RWPE1 (cell line): ENCODE measurements around the gene MOGAT3.
A peak's percentile ranks its signal among the peaks of the same experiment; 100 is the strongest.

Experiments
- CTCF ChIA-PET: fragments of 350-600 bp; sonication (Branson Sonifier 250); formaldehyde crosslinking; extraction: SDS; loops from one replicate; lab custom pipeline; 2021; lab: Yijun Ruan, JAX
- POLR2A ChIA-PET: fragments of 400-600 bp; formaldehyde crosslinking; extraction: SDS; loops from one replicate; lab custom pipeline; 2020; ENCODE audit warnings: antibody characterized with exemption; ENCODE audit not compliant: low non-redundant PET; lab: Yijun Ruan, JAX
- DNase-seq: peaks from one replicate; pipeline ENCODE4 v3.0.0; 2012; ENCODE audit warnings: low spot score
- H3K27ac ChIP-seq: fragments of 450-650 bp; 2 replicates; pipeline ENCODE4 v1.5.1; 2017
- CTCF ChIP-seq: fragments of 450-650 bp; conservative IDR thresholded peaks from 2 replicates; pipeline ENCODE4 v1.5.1; 2017; ENCODE audit warnings: low read depth, mild to moderate bottlenecking

The MOGAT3 gene

GRCh38 chr7:101217388-101218235, 16.8 kb upstream of the MOGAT3 start, which contains the start of the genes PLOD3 and ZNHIT1:
PLOD3 (minus strand) TSS chr7:101217581; CDS start chr7:101217274, 307 bp downstream.
ZNHIT1 (plus strand) TSS chr7:101218165; CDS start chr7:101218196, 31 bp downstream.
- peak; percentile 98 for DNase-seq
- H3K27ac ChIP-seq, result peak within 1 kb of the TSS; percentile 97
- POLR2A ChIA-PET, result interaction anchor here (0.5 to 1.5 kb wide), 7 partner anchors 15 to 396 kb away, joined by 3 to 6 read pairs (median 3); partner anchors contain the start of gene CLDN15
- CTCF ChIA-PET, result interaction anchor here (0.6 to 2.1 kb wide), 7 partner anchors 23 to 525 kb away, joined by 3 to 20 read pairs (median 4); no protein-coding TSS in a partner anchor
- no peak; the same call in 1 of the 2 replicates for TF ChIP-seq CTCF

- no peak for DNase-seq
- ChIA-PET CTCF (interaction anchor here (0.7 to 2.1 kb wide), 5 partner anchors 24 to 73 kb away, joined by 3 to 20 read pairs (median 4); no protein-coding TSS in a partner anchor), POLR2A (interaction anchor here (0.5 to 1.5 kb wide), 5 partner anchors 21 to 395 kb away, joined by 3 to 6 read pairs (median 3); partner anchors contain the start of gene CLDN15)
- TF ChIP-seq CTCF, result no peak; the same call in 1 of the 2 replicates
- peak overlapping the region; percentile 97 for H3K27ac ChIP-seq
Measured at GRCh38 chr7:101216860-101217387, 16.1 kb upstream of the MOGAT3 start.

GRCh38 chr7:101216001-101216859, 15.4 kb upstream of the MOGAT3 start:
- no peak for DNase-seq
- ChIA-PET POLR2A (no interaction called here), CTCF (interaction anchor here (0.7 to 1.4 kb wide), 3 partner anchors 24 to 67 kb away, joined by 3 to 4 read pairs (median 3); no protein-coding TSS in a partner anchor)
- TF ChIP-seq CTCF, result no peak
- H3K27ac ChIP-seq, result peak overlapping the region; percentile 97

- ChIA-PET POLR2A (no interaction called here), CTCF (no interaction called here)
- no peak overlapping the region for H3K27ac ChIP-seq
Measured at GRCh38 chr7:101212014-101212413, 11.2 kb upstream of the MOGAT3 start.

GRCh38 chr7:101211501-101211900, 10.7 kb upstream of the MOGAT3 start:
- H3K27ac ChIP-seq, result no peak overlapping the region
- no peak for DNase-seq
- no peak for TF ChIP-seq CTCF
- ChIA-PET CTCF (interaction anchor here (0.6 kb wide), 1 partner anchor 19 kb away, joined by 3 read pairs; no protein-coding TSS in a partner anchor), POLR2A (no interaction called here)

More at GRCh38 chr7:101212014-101212413, 11.2 kb upstream of the MOGAT3 start:
- no peak for TF ChIP-seq CTCF
- no peak for DNase-seq
